ENCODE measurements around the gene FHAD1.
A peak's percentile ranks its signal among the peaks of the same experiment; 100 is the strongest.

Gene FHAD1

GRCh38 chr1:15220024-15220392 is 27.0 kb upstream of the FHAD1 start:
- no peak for DNase-seq (ENCODE audit: low read depth)
- TF ChIP-seq CTCF (IDR thresholded peaks at IDR 0.05; ENCODE audit: low read depth, low read length) (no peak), MYC (IDR thresholded peaks at IDR 0.05; ENCODE audit: low read depth, low read length) (no peak), POLR2A (IDR thresholded peaks at IDR 0.05; ENCODE audit: extremely low read depth, insufficient read length) (no peak)
- TF ChIP-seq, protein P1, sequence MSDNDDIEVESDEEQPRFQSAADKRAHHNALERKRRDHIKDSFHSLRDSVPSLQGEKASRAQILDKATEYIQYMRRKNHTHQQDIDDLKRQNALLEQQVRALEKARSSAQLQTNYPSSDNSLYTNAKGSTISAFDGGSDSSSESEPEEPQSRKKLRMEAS (IDR thresholded peaks at IDR 0.05; ENCODE audit: low read depth, low read length): no peak
- H3K4me3 ChIP-seq (ENCODE audit: low read depth, low read length): no peak overlapping the region

DNA sequence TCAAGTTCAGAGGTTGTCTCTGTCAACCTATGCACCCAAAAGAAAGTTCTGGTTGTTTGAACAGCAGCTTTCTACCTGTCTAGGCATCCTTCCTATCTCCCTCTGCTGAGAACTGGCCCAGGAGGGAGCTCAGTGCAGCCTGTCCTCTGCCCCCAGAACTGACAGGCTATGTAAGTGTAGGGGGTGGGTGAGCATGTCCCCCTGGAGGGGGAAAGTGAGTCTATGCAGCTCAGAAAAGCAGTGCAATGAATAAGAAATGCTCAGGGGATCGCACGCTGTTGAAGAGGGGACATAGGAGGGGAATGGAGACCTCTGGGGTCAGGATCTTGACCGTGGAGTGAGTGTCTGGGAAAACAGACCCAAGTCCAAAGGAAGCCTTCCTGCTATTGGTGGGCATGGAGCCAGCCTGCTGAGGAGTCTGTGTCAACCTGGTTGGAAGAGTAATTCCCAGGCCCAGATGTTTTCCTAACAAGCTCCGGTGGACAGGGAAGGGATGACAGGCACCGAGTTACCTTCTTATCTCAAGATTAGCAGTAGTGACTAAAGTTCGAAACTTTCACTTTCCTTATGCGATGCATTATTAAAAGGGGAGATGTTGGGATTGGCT is 26.1 kb upstream of the FHAD1 start:
- no peak for TF ChIP-seq MYC (IDR thresholded peaks at IDR 0.05; ENCODE audit: low read depth, low read length)
- TF ChIP-seq, protein P1 (IDR thresholded peaks at IDR 0.05; ENCODE audit: low read depth, low read length): no peak
- no peak for TF ChIP-seq CTCF (IDR thresholded peaks at IDR 0.05; ENCODE audit: low read depth, low read length)
- TF ChIP-seq POLR2A (IDR thresholded peaks at IDR 0.05; ENCODE audit: extremely low read depth, insufficient read length): no peak
- no peak overlapping the region for H3K4me3 ChIP-seq (ENCODE audit: low read depth, low read length)
- DNase-seq (ENCODE audit: low read depth): no peak

GRCh38 chr1:15222653-15223303 is 24.2 kb upstream of the FHAD1 start:
- no peak for DNase-seq (ENCODE audit: low read depth)
- TF ChIP-seq, protein P1 (IDR thresholded peaks at IDR 0.05; ENCODE audit: low read depth, low read length): no peak
- no peak for TF ChIP-seq CTCF (IDR thresholded peaks at IDR 0.05; ENCODE audit: low read depth, low read length)
- TF ChIP-seq MYC (IDR thresholded peaks at IDR 0.05; ENCODE audit: low read depth, low read length): no peak
- no peak for TF ChIP-seq POLR2A (IDR thresholded peaks at IDR 0.05; ENCODE audit: extremely low read depth, insufficient read length)
- H3K4me3 ChIP-seq (ENCODE audit: low read depth, low read length): no peak overlapping the region

DNA sequence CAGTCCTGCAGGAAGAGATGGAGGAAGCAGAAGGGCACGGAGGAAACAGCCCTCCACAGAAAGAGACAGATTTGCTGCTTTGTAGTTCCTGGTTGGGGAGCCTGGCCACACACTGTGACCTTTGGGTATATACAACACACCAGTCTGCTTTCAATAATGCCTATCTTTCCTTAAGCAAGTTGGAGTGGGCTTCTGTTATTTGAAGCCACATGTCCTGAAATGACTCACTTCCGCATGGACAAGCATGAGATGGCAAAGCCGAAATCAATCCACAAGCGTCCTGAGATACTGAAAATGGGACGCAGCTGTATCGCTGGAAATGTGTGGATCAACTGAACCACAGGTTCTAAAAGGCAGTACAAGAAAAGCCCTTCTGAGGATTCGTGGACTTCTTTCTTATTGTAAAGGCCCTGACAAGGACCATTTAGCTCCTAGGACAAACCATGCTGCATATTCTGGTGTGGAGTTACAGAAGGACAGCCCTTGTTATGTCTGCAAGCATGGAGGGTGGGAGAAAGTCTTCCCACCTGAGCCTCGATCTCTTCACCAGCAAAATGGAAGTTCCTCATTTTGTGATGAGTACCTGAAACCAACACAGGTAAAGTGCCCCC is 22.7 kb upstream of the FHAD1 start:
- no peak for DNase-seq (ENCODE audit: low read depth)
- TF ChIP-seq CTCF (IDR thresholded peaks at IDR 0.05; ENCODE audit: low read depth, low read length) (no peak), MYC (IDR thresholded peaks at IDR 0.05; ENCODE audit: low read depth, low read length) (no peak), POLR2A (IDR thresholded peaks at IDR 0.05; ENCODE audit: extremely low read depth, insufficient read length) (no peak)
- TF ChIP-seq, protein P1 (IDR thresholded peaks at IDR 0.05; ENCODE audit: low read depth, low read length): no peak
- H3K4me3 ChIP-seq (ENCODE audit: low read depth, low read length): no peak overlapping the region

- DNase-seq (ENCODE audit: low read depth): peak; percentile 22
- no peak overlapping the region for H3K4me3 ChIP-seq (ENCODE audit: low read depth, low read length)
- TF ChIP-seq CTCF (IDR thresholded peaks at IDR 0.05; ENCODE audit: low read depth, low read length): no peak
- TF ChIP-seq POLR2A (IDR thresholded peaks at IDR 0.05; ENCODE audit: extremely low read depth, insufficient read length): no peak
- TF ChIP-seq, protein P1 (IDR thresholded peaks at IDR 0.05; ENCODE audit: low read depth, low read length): no peak
- TF ChIP-seq MYC (IDR thresholded peaks at IDR 0.05; ENCODE audit: low read depth, low read length): no peak
Observed at GRCh38 chr1:15224974-15225373, 22.0 kb upstream of the FHAD1 start.
